Measurements from ENCODE around the gene RBMS1. TPM values are rescaled to one million over a fixed set of nuclear protein-coding genes. Genes with fewer than 3 reads are reported as not detected.

RBMS1 gene
- polyA plus RNA-seq, 2 of the 4 experiments (the other 2 are of a cell fraction): 51.9 to 108 TPM

DNA sequence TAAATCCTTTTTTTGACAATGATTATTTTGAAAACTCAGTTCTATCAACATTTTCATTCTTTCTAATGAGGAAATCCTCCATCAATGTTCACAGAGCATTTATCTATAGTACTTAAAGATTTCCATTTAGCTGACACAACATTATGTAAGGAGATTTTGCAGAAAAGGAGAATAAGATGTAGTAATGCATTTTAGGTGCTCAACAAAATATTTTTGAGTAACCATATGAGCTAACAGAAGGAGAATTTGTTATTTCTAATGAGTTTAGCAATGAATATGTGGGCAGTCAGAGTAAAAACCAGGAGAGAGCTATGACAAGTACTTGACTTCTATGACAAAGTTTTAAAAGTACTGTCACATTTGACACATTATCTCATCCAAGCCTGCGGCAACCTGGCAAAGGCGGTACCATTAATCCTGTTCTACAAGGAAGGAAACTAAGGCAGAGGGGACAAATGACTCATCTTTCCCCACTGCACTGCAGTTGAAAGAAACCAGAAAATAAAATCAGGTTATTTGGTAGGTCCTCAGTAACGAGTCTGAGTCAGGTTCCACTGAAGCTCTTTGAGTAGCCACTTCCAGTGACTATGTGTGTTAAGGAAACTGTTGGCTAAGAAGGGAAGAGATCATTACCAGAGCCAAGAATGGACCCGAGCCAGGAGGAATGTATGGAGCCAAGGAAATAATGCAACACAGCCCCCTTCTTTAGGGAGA lies 159.4 kb downstream of the RBMS1 start:
- no peak for ATAC-seq
- Histone ChIP-seq H3K4me3 (no peak overlapping the region), H3K4me2 (no peak overlapping the region), H3K4me1 (peaks cover 63% of the 10 kb centered on the region), H3K9me3 (no peaks in the 10 kb centered on the region), H3K27ac (no peak overlapping the region)
- WGBS (ENCODE audit: missing lambda C conversion rate): 82% methylated on average over 4 of the region's 4 CpGs
- ChIA-PET CTCF (interaction anchor here (1.0 to 6.3 kb wide), 3 partner anchors 10 to 225 kb away, joined by 3 to 48 read pairs (median 6); no protein-coding TSS in a partner anchor), POLR2A (no interaction called here)
- TF ChIP-seq KDM5A (IDR thresholded peaks at IDR 0.05): no peak
- peak; percentile 27 for TF ChIP-seq MAFK (IDR thresholded peaks at IDR 0.05; ENCODE audit: partially characterized antibody)
- no peak for DNase-seq (ENCODE audit: low read depth in 1 of 2, low spot score in 1 of 2)
- FAIRE-seq: no peak

DNA sequence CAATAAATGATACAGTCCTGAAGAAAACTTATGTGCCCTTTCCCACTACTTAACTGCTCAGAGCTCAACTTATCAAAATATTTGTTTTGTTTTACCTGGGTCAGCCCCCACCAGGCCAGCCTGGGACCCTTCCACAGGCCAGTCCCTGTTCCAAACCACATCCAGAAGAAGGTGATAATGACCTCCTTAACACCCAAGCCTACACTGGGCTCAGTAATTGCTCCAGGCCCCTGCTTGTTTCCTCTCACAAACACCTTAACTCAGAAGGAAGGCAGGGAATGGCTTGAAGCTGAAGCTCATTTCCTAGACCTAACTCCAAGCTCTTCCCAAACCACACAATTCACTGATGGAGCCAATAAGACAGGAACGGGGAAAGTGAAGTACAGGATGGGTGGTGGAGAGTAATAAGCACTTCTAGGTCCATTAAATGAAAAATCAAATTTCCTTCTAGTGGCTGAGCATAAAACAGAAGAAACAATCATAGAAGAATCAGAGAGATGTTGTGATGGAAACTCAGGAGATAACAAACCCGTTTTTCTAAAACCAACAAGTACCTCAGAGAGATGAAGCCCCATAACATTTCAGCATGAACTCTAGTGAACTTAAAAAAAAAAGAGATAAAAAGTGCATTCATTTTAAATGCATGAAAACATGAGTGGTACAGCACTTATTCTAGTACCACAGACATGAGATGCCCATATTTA lies 160.1 kb downstream of the RBMS1 start:
- CTCF ChIA-PET: interaction anchor here (1.2 to 6.3 kb wide), 4 partner anchors 9 to 224 kb away, joined by 3 to 48 read pairs (median 5); no protein-coding TSS in a partner anchor
- ATAC-seq: no peak
- H3K4me1 ChIP-seq: peaks cover 65% of the 10 kb centered on the region
- FAIRE-seq: no peak
- 82% methylated on average over 2 of the region's 2 CpGs for WGBS (ENCODE audit: missing lambda C conversion rate)
- H3K27ac ChIP-seq: 0 out of 6 replicates have a peak overlapping the region, but pooled peaks of 1 of the 2 experiments have one; percentile 24
- H3K4me3 ChIP-seq: no peak overlapping the region
- H3K9me3 ChIP-seq: no peaks in the 10 kb centered on the region
- H3K4me2 ChIP-seq: no peak overlapping the region
- TF ChIP-seq CTCF (IDR thresholded peaks at IDR 0.05) (no peak), MYC (IDR thresholded peaks at IDR 0.05; ENCODE audit: borderline replicate concordance, low read length) (no peak), RARB (CRISPR knock-in tag; IDR thresholded peaks at IDR 0.05) (no peak), SREBF2 (IDR thresholded peaks at IDR 0.05) (no peak), NFE2L2 (conservative IDR thresholded peaks at IDR 0.05; ENCODE audit: low read length) (no peak), TP53 (CRISPR knock-in tag; IDR thresholded peaks at IDR 0.05) (no peak), CBX8 (IDR thresholded peaks at IDR 0.05) (no peak), BHLHE40 (IDR thresholded peaks at IDR 0.05; ENCODE audit: low read depth, low read length) (no peak), CHD2 (IDR thresholded peaks at IDR 0.05; ENCODE audit: low read length, partially characterized antibody) (no peak)
- TF ChIP-seq, protein P1, sequence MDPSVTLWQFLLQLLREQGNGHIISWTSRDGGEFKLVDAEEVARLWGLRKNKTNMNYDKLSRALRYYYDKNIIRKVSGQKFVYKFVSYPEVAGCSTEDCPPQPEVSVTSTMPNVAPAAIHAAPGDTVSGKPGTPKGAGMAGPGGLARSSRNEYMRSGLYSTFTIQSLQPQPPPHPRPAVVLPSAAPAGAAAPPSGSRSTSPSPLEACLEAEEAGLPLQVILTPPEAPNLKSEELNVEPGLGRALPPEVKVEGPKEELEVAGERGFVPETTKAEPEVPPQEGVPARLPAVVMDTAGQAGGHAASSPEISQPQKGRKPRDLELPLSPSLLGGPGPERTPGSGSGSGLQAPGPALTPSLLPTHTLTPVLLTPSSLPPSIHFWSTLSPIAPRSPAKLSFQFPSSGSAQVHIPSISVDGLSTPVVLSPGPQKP (IDR thresholded peaks at IDR 0.05; ENCODE audit: low read depth, low read length): no peak
- POLR2A ChIA-PET: no interaction called here
- no peak for DNase-seq (ENCODE audit: low read depth in 1 of 2, low spot score in 1 of 2)

- ChIA-PET CTCF (interaction anchor here (0.6 to 6.3 kb wide), 7 partner anchors 8 to 585 kb away, joined by 3 to 48 read pairs (median 3); no protein-coding TSS in a partner anchor), POLR2A (interaction anchor here (1.0 kb wide), 1 partner anchor 8 kb away, joined by 3 read pairs; no protein-coding TSS in a partner anchor)
- peak in 1 of 2 experiments; percentile 38; a peak in 1 of 6 replicates for ATAC-seq
- peak overlapping the region in 1 of 2 experiments; percentile 39; a peak in 1 of 6 replicates for H3K27ac ChIP-seq
- peak; percentile 51 for TF ChIP-seq MAFK (IDR thresholded peaks at IDR 0.05; ENCODE audit: partially characterized antibody)
- no peak for TF ChIP-seq GATA3 (IDR thresholded peaks at IDR 0.05; ENCODE audit: borderline replicate concordance)
- no peak for TF ChIP-seq ATOH8 (CRISPR knock-in tag; IDR thresholded peaks at IDR 0.05; ENCODE audit: low read depth)
- no peak for TF ChIP-seq HDAC2 (IDR thresholded peaks at IDR 0.05)
- TF ChIP-seq HOXA7 (CRISPR knock-in tag; IDR thresholded peaks at IDR 0.05): no peak
- peak in 1 of 2 experiments; percentile 38; a peak in 3 of 5 replicates for TF ChIP-seq RAD21 (conservative IDR thresholded peaks at IDR 0.05 in 1 of 2, IDR thresholded peaks at IDR 0.05 in 1 of 2)
- H3K4me1 ChIP-seq: peaks cover 69% of the 10 kb centered on the region
- WGBS (ENCODE audit: missing lambda C conversion rate): 58% methylated on average over 2 of the region's 2 CpGs
- no peak overlapping the region for H3K4me2 ChIP-seq
- no peak for DNase-seq (ENCODE audit: low read depth in 1 of 2, low spot score in 1 of 2)
- no peak overlapping the region for H3K4me3 ChIP-seq
- no peaks in the 10 kb centered on the region for H3K9me3 ChIP-seq
- no peak for FAIRE-seq
Observed at GRCh38 chr2:160332318-160332717, 161.3 kb downstream of the RBMS1 start.
